Panc1 (cell line): ENCODE data around the gene SGK1.
"Not testable (repeated sequence)": the region's sequence is repeated elsewhere in the genome, so short reads cannot be mapped to it uniquely, and the experiment has no call there.

Source experiments
- CTCF ChIP-seq: fragments of 450-650 bp; IDR thresholded peaks from 2 replicates; pipeline ENCODE4 v1.5.1; 2017; ENCODE audit warnings: mild to moderate bottlenecking
- POLR2AphosphoS5 ChIP-seq: IDR thresholded peaks from 2 replicates; pipeline ENCODE4 v1.6.1; 2012; ENCODE audit warnings: mild to moderate bottlenecking, low read depth, low read length, moderate library complexity
- REST ChIP-seq, 2 experiments: IDR thresholded peaks; 2 replicates each; pipeline ENCODE4 v1.6.1; 2011 to 2012; ENCODE audit warnings: low read depth in 2 of 2, control low read depth in 1 of 2, low read length in 1 of 2, mild to moderate bottlenecking in 1 of 2, moderate library complexity in 1 of 2; ENCODE audit not compliant: insufficient read depth in 1 of 2

- TF ChIP-seq CTCF; POLR2AphosphoS5; REST (IDR thresholded peaks at IDR 0.05; ENCODE audit: insufficient read depth in 1 of 2, low read depth in 2 of 2, low read length in 1 of 2): not testable (repeated sequence)
Measured at GRCh38 chr6:134255280-134255679, 62.6 kb downstream of the SGK1 start.
